ENCODE data around the gene MEMO1. TPM values are rescaled to one million over a fixed set of nuclear protein-coding genes. Genes with fewer than 3 reads are reported as not detected.
A peak's percentile ranks its signal among the peaks of the same experiment; 100 is the strongest.

Gene MEMO1
- total RNA-seq, 1 donor from 2014 or later: 59.6 TPM

DNA sequence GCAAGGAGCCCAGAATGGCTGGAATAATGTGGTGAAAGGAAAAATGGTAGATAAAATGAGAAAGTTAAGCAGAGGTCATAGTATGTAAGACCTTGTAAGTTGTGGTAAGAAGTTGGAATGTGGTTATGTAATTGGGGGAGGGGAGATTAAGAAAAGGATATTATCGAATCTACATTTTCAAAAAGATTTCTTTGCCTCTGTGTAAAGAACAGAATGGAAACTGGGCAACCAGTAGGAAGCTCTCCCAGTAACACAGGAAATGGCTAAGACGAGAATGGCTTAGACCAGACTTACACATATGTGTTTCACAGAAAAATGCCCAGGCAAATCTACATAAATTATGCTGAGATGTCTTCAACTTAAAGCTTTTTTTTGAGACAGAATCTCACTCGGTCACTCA lies 13.2 kb downstream of the MEMO1 start:
- no peak overlapping the region for H3K4me3 Mint-ChIP-seq (ENCODE audit: unreplicated experiment)
- H3K9me3 Mint-ChIP-seq (ENCODE audit: unreplicated experiment): no peaks in the 10 kb centered on the region
- DNase-seq (ENCODE audit: low spot score): no peak
- H3K27ac Mint-ChIP-seq (ENCODE audit: unreplicated experiment): peak overlapping the region; percentile 2
- TF ChIP-seq, protein P1, sequence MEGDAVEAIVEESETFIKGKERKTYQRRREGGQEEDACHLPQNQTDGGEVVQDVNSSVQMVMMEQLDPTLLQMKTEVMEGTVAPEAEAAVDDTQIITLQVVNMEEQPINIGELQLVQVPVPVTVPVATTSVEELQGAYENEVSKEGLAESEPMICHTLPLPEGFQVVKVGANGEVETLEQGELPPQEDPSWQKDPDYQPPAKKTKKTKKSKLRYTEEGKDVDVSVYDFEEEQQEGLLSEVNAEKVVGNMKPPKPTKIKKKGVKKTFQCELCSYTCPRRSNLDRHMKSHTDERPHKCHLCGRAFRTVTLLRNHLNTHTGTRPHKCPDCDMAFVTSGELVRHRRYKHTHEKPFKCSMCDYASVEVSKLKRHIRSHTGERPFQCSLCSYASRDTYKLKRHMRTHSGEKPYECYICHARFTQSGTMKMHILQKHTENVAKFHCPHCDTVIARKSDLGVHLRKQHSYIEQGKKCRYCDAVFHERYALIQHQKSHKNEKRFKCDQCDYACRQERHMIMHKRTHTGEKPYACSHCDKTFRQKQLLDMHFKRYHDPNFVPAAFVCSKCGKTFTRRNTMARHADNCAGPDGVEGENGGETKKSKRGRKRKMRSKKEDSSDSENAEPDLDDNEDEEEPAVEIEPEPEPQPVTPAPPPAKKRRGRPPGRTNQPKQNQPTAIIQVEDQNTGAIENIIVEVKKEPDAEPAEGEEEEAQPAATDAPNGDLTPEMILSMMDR (IDR thresholded peaks at IDR 0.05; ENCODE audit: unreplicated experiment): no peak
- H3K27me3 Mint-ChIP-seq (ENCODE audit: unreplicated experiment): peaks cover 3% of the 10 kb centered on the region
- H3K4me1 Mint-ChIP-seq (ENCODE audit: unreplicated experiment): peaks cover 9% of the 10 kb centered on the region
- H3K36me3 Mint-ChIP-seq (ENCODE audit: low read depth, unreplicated experiment): no peaks in the 10 kb centered on the region

DNA sequence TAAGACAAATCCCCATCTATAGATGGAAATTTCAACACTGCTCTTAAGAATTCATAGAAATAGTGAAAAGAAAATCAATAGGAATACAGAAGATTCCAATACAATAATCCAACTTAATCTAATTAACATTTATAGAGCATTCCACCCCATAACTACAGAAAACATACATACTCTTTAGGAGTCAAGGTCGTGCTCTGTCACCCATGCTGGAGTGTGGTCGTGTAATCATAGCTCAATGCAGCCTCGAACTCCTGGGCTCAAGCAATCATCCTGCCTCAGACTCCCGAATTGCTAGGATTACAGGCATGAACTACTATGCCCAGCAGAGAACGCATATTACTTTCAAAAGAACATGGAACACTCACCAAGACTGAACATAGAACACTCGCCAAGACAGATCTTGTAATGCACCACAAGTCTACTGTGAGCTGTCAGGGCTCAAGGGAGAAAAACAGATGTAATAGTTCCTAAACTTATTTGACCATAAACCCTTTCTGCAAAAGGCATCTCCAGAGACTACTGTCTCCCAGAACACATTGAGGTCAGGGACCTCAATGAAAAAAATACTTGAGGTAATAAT lies 14.1 kb downstream of the MEMO1 start:
- peaks cover 9% of the 10 kb centered on the region for H3K4me1 Mint-ChIP-seq (ENCODE audit: unreplicated experiment)
- H3K27me3 Mint-ChIP-seq (ENCODE audit: unreplicated experiment): peaks cover 3% of the 10 kb centered on the region
- H3K4me3 Mint-ChIP-seq (ENCODE audit: unreplicated experiment): no peak overlapping the region
- H3K9me3 Mint-ChIP-seq (ENCODE audit: unreplicated experiment): no peaks in the 10 kb centered on the region
- no peak overlapping the region for H3K27ac Mint-ChIP-seq (ENCODE audit: unreplicated experiment)
- TF ChIP-seq, protein P1 (IDR thresholded peaks at IDR 0.05; ENCODE audit: unreplicated experiment): no peak
- H3K36me3 Mint-ChIP-seq (ENCODE audit: low read depth, unreplicated experiment): no peaks in the 10 kb centered on the region
- no peak for DNase-seq (ENCODE audit: low spot score)

DNA sequence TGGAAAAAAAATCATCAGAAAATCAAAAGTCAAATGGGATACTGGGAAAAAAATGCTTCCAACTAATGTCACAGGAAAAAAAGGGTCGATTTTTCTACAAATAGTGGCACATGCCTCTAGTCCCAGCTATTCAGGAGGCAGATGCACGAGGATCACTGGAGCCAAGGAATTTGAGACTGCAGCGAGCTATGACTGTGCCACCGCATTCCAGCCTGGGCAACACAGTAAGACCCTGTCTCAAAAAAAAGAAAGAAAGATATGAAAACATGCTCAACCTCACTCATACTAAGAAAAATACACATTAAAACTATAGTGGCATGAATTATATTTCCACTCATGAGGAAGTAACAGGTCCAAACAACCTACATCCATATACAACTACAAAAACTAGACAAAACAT lies 17.9 kb downstream of the MEMO1 start:
- no peak overlapping the region for H3K27ac Mint-ChIP-seq (ENCODE audit: unreplicated experiment)
- DNase-seq (ENCODE audit: low spot score): no peak
- H3K4me1 Mint-ChIP-seq (ENCODE audit: unreplicated experiment): peaks cover 9% of the 10 kb centered on the region
- no peaks in the 10 kb centered on the region for H3K27me3 Mint-ChIP-seq (ENCODE audit: unreplicated experiment)
- TF ChIP-seq, protein P1 (IDR thresholded peaks at IDR 0.05; ENCODE audit: unreplicated experiment): no peak
- no peaks in the 10 kb centered on the region for H3K9me3 Mint-ChIP-seq (ENCODE audit: unreplicated experiment)
- no peaks in the 10 kb centered on the region for H3K36me3 Mint-ChIP-seq (ENCODE audit: low read depth, unreplicated experiment)
- H3K4me3 Mint-ChIP-seq (ENCODE audit: unreplicated experiment): no peak overlapping the region

DNA sequence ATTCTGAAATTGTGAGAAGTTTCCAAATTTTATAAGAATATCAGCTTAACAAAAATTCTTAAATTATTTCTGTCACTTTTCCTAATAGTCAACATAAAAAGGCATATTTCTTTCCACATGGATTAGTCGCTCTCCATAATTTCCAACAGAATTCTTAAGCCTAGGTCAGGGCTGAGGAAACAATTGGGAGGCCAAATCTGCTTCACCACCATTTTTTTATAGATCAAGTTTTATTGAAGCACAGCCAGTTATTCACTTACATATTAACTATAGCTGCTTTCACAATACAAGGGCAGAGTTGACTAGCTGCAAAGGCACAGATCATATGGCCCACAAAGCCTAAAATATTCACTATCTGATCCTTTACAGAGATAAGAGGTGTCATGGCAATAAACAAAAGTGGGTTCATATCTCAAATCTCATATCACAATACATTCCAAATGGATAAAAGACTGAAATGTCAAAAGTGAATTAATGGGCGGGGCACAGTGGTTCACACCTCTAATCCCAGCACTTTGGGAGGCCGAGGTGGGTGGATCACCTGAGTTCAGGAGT lies 18.7 kb downstream of the MEMO1 start:
- Mint-ChIP-seq H3K4me1 (ENCODE audit: unreplicated experiment) (peaks cover 5% of the 10 kb centered on the region), H3K27ac (ENCODE audit: unreplicated experiment) (no peak overlapping the region), H3K9me3 (ENCODE audit: unreplicated experiment) (no peaks in the 10 kb centered on the region), H3K27me3 (ENCODE audit: unreplicated experiment) (no peaks in the 10 kb centered on the region), H3K36me3 (ENCODE audit: low read depth, unreplicated experiment) (no peaks in the 10 kb centered on the region), H3K4me3 (ENCODE audit: unreplicated experiment) (no peak overlapping the region)
- DNase-seq (ENCODE audit: low spot score): no peak
- TF ChIP-seq, protein P1 (IDR thresholded peaks at IDR 0.05; ENCODE audit: unreplicated experiment): no peak

DNA sequence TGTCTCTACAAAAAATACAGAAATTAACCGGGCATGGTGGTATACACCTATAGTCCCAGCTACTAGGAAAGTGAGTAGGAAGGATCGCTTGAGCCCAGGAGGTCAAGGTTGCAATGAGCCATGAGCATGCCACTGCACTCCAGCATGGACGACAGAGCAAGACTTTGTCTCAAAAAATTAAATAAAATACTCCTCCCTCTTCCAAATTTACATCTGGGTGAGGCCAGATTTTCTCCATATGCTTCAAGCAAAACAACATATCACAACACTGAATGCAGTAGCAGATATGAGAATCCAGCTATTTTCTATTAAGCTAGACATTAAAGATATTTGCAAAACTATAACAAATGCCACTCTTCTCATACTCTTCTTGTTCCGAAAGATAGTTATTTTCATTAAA lies 20.9 kb downstream of the MEMO1 start:
- H3K27me3 Mint-ChIP-seq (ENCODE audit: unreplicated experiment): peaks cover 1% of the 10 kb centered on the region
- H3K4me1 Mint-ChIP-seq (ENCODE audit: unreplicated experiment): peaks cover 8% of the 10 kb centered on the region
- H3K9me3 Mint-ChIP-seq (ENCODE audit: unreplicated experiment): no peaks in the 10 kb centered on the region
- no peak overlapping the region for H3K27ac Mint-ChIP-seq (ENCODE audit: unreplicated experiment)
- DNase-seq (ENCODE audit: low spot score): no peak
- H3K4me3 Mint-ChIP-seq (ENCODE audit: unreplicated experiment): no peak overlapping the region
- no peaks in the 10 kb centered on the region for H3K36me3 Mint-ChIP-seq (ENCODE audit: low read depth, unreplicated experiment)
- TF ChIP-seq, protein P1 (IDR thresholded peaks at IDR 0.05; ENCODE audit: unreplicated experiment): no peak
